CD4-positive, alpha-beta memory T cell (primary cell): ENCODE measurements around the gene C20orf202. TPM values are rescaled to one million over a fixed set of nuclear protein-coding genes. Genes with fewer than 3 reads are reported as not detected.

ENCODE experiments used
- CTCF ChIA-PET: fragments of 350-600 bp; sonication (Branson Sonifier 250); formaldehyde crosslinking; loops from one replicate; lab custom pipeline; 2021; ENCODE audit warnings: inconsistent platforms; ENCODE audit not compliant: partially characterized antibody; lab: Charles Lee
- POLR2A ChIA-PET: fragments of 350-600 bp; sonication (Branson Sonifier 250); formaldehyde crosslinking; loops from one replicate; lab custom pipeline; 2021; ENCODE audit not compliant: partially characterized antibody; lab: Charles Lee
- DNase-seq, 5 donors: peaks; one replicate each; pipeline versions ENCODE4 v3.0.0 to v3.0.0-alpha.2; 2020 to 2022; ENCODE audit warnings: mixed read lengths in 1 of 5
- H3K27ac ChIP-seq: one replicate; pipeline ENCODE4 v1.7.0; 2013; ENCODE audit warnings: low read depth, low read length
- H3K27me3 ChIP-seq: 2 replicates; pipeline ENCODE4 v1.7.0; 2013; ENCODE audit warnings: mild to moderate bottlenecking, low read length, moderate library complexity; ENCODE audit not compliant: insufficient read depth
- H3K36me3 ChIP-seq: 2 replicates; pipeline ENCODE4 v1.7.0; 2013; ENCODE audit warnings: mild to moderate bottlenecking, low read length, moderate library complexity; ENCODE audit not compliant: insufficient read depth
- H3K4me1 ChIP-seq: 2 replicates; pipeline ENCODE4 v1.7.0; 2013; ENCODE audit warnings: mild to moderate bottlenecking, low read length, moderate library complexity; ENCODE audit not compliant: insufficient read depth
- H3K4me3 ChIP-seq, 2 donors: one replicate each; pipeline ENCODE4 v1.7.0; 2013; ENCODE audit warnings: low read length in 2 of 2, mild to moderate bottlenecking in 1 of 2
- H3K9me3 ChIP-seq, 2 donors: one replicate each; pipeline ENCODE4 v1.7.0; 2013; ENCODE audit warnings: low read length in 2 of 2, control low read depth in 1 of 2; ENCODE audit not compliant: control insufficient read depth in 1 of 2
- H3K27ac Mint-ChIP-seq, 7 donors: one replicate each; pipeline ENCODE4 v1.8.0; 2020 to 2021; ENCODE audit warnings: mixed read lengths in 7 of 7, mild to moderate bottlenecking in 6 of 7, inconsistent platforms in 3 of 7, moderate library complexity in 3 of 7
- H3K27me3 Mint-ChIP-seq, 2 donors: one replicate each; pipeline ENCODE4 v1.8.0; 2020 to 2021; ENCODE audit warnings: mixed read lengths in 2 of 2
- H3K36me3 Mint-ChIP-seq, 2 donors: one replicate each; pipeline ENCODE4 v1.8.0; 2020 to 2021; ENCODE audit warnings: mixed read lengths in 2 of 2, inconsistent platforms in 1 of 2, mild to moderate bottlenecking in 1 of 2
- H3K4me1 Mint-ChIP-seq, 4 donors: one replicate each; pipeline ENCODE4 v1.8.0; 2020 to 2021; ENCODE audit warnings: mixed read lengths in 4 of 4, mild to moderate bottlenecking in 1 of 4
- H3K4me3 Mint-ChIP-seq, 8 donors: one replicate each; pipeline ENCODE4 v1.8.0; 2020 to 2021; ENCODE audit warnings: mixed read lengths in 8 of 8, mild to moderate bottlenecking in 7 of 8, moderate library complexity in 6 of 8, inconsistent platforms in 3 of 8
- H3K9me3 Mint-ChIP-seq, 8 donors: one replicate each; pipeline ENCODE4 v1.8.0; 2020 to 2021; ENCODE audit warnings: mixed read lengths in 8 of 8, mild to moderate bottlenecking in 5 of 8, inconsistent platforms in 3 of 8, moderate library complexity in 1 of 8
- intact Hi-C: fragments of 100-400 bp; cut with micrococcal nuclease; formaldehyde crosslinking; loops from one replicate; pipeline ENCODE4 v1.15.1; 2023
- polyA plus RNA-seq, 2 donors: library from polyadenylated mRNA; unstranded; fragments of 300-500 nt; fragmentation: Illumina TruSeq; gene quantifications; one replicate each; pipeline ENCODE4 v1.2.3, GENCODE V29; 2021
- total RNA-seq, 2 experiments: library from RNA; stranded (reverse); gene quantifications; one replicate each; pipeline ENCODE4 v1.2.3, GENCODE V29; 2021

The C20orf202 gene
- total and polyA plus RNA-seq, 4 experiments from 2014 or later, result 0.18 to 0.20 TPM; not detected in 2

GRCh38 chr20:1197801-1198200, 5.5 kb upstream of the C20orf202 start:
- Histone ChIP-seq H3K27ac (no peak overlapping the region), H3K36me3 (no peaks in the 10 kb centered on the region), H3K9me3 (no peaks in the 10 kb centered on the region), H3K4me3 (no peak overlapping the region), H3K27me3 (no peaks in the 10 kb centered on the region), H3K4me1 (no peaks in the 10 kb centered on the region)
- H3K4me1 Mint-ChIP-seq, result peaks cover 0 to 6% (median 5%) of the 10 kb centered on the region in 4 donors
- no peak overlapping the region for H3K4me3 Mint-ChIP-seq
- H3K36me3 Mint-ChIP-seq, result no peaks in the 10 kb centered on the region
- DNase-seq, result no peak
- peaks cover 0 to 1% of the 10 kb centered on the region in 2 donors for H3K27me3 Mint-ChIP-seq
- CTCF ChIA-PET, result no interaction called here
- intact Hi-C loops, result no loop called here
- POLR2A ChIA-PET, result no interaction called here
- H3K9me3 Mint-ChIP-seq, result peaks cover 0 to 2% (median 0%) of the 10 kb centered on the region in 8 donors
- no peak overlapping the region for H3K27ac Mint-ChIP-seq

DNA sequence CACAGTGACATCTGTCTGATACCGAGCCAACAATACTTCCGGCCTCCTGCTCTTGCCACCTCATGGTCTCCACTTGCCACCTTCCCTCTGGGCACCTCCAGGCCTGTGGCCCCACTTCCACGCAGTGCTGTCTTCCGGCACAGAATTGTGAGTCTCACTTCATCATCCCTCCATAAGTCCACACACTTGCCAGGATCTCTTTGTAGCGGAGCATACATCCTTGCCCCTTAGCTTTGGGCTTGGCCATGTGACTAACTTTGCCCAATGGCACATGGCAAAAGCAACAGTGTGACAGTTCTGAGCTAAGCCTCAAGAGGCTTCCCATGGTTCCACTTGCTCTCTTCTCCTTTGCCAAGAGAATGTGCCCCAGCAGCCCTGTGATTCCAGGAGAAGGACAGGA, 4.5 kb upstream of the C20orf202 start:
- intact Hi-C loops, result no loop called here
- H3K9me3 ChIP-seq, result no peaks in the 10 kb centered on the region
- CTCF ChIA-PET, result no interaction called here
- peaks cover 0 to 6% (median 5%) of the 10 kb centered on the region in 4 donors for H3K4me1 Mint-ChIP-seq
- H3K36me3 ChIP-seq, result no peaks in the 10 kb centered on the region
- H3K27me3 Mint-ChIP-seq, result peaks cover 0 to 1% of the 10 kb centered on the region in 2 donors
- no peaks in the 10 kb centered on the region for H3K27me3 ChIP-seq
- H3K4me3 Mint-ChIP-seq, result no peak overlapping the region
- H3K4me3 ChIP-seq, result no peak overlapping the region
- H3K27ac ChIP-seq, result no peak overlapping the region
- H3K27ac Mint-ChIP-seq, result no peak overlapping the region
- POLR2A ChIA-PET, result no interaction called here
- no peak for DNase-seq
- no peaks in the 10 kb centered on the region for H3K4me1 ChIP-seq
- no peaks in the 10 kb centered on the region for H3K36me3 Mint-ChIP-seq
- peaks cover 0 to 2% (median 0%) of the 10 kb centered on the region in 8 donors for H3K9me3 Mint-ChIP-seq

DNA sequence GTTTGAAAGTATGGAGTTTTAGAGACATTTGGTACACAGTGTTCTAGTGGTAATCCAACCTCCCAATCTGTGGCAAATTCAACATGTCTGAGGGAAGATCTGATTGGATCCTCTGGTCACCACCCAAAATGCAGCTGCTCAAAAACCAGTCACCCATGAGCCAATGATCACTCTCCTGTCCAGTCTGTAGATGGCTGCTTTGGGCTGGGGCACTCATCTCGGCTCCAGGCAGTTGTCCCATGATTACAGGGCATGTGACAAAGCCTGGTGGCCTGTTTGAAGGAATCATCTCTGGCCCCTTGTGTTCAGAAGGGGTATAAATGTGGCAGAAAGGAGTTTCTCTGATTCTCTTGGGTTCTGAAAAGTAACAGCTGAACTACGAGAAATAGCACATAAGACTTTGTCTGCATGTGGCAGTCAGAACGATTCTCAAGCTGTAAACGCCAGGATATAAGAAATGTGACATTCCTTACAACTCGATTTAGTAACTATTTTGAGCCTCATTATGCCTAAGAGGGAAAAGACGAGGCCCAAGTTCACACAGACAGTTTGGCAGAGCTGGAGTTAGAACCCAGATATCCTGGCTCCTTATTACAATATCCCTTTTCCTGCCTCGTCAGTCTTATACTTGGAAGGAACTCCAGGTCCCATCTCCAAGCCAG, 3.9 kb upstream of the C20orf202 start:
- Histone ChIP-seq H3K4me1 (no peaks in the 10 kb centered on the region), H3K36me3 (no peaks in the 10 kb centered on the region), H3K27me3 (no peaks in the 10 kb centered on the region), H3K9me3 (no peaks in the 10 kb centered on the region), H3K27ac (no peak overlapping the region), H3K4me3 (no peak overlapping the region)
- H3K36me3 Mint-ChIP-seq, result no peaks in the 10 kb centered on the region
- H3K4me3 Mint-ChIP-seq, result no peak overlapping the region
- CTCF ChIA-PET, result interaction anchor here (1.1 kb wide), 1 partner anchor 14 kb away, joined by 4 read pairs; no protein-coding TSS in a partner anchor
- H3K4me1 Mint-ChIP-seq, result peaks cover 0 to 6% (median 5%) of the 10 kb centered on the region in 4 donors
- H3K9me3 Mint-ChIP-seq, result peaks cover 0 to 2% (median 0%) of the 10 kb centered on the region in 8 donors
- peaks cover 0 to 1% of the 10 kb centered on the region in 2 donors for H3K27me3 Mint-ChIP-seq
- POLR2A ChIA-PET, result no interaction called here
- intact Hi-C loops, result no loop called here
- H3K27ac Mint-ChIP-seq, result peak overlapping the region in 1 of 7 donors; percentile 17
- no peak for DNase-seq

DNA sequence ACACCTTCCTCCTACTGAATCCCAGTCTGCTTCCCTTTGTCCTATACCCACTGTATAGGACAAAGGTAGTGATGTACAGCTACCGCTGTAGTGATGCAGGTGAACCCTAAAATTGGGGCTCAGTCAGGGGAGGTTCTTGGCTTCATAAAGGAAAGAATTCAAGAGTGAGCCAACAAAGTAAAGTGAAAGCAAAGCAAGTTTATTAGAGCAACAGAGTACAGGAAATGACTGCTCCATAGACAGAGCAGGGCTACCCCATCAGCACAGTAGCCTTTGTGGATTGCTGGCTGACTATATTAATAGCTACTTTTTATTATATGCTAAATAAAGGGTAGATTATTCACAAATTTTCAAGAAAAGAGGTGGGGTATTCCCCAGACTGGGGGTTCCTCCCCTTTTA, 3.3 kb upstream of the C20orf202 start:
- no peak overlapping the region for H3K27ac ChIP-seq
- H3K36me3 ChIP-seq, result no peaks in the 10 kb centered on the region
- H3K4me3 Mint-ChIP-seq, result no peak overlapping the region
- peaks cover 0 to 1% of the 10 kb centered on the region in 2 donors for H3K27me3 Mint-ChIP-seq
- no peaks in the 10 kb centered on the region for H3K9me3 ChIP-seq
- no peaks in the 10 kb centered on the region for H3K27me3 ChIP-seq
- H3K9me3 Mint-ChIP-seq, result peaks cover 0 to 2% (median 0%) of the 10 kb centered on the region in 8 donors
- intact Hi-C loops, result no loop called here
- no peaks in the 10 kb centered on the region for H3K4me1 ChIP-seq
- no peaks in the 10 kb centered on the region for H3K36me3 Mint-ChIP-seq
- H3K4me3 ChIP-seq, result no peak overlapping the region
- H3K4me1 Mint-ChIP-seq, result peaks cover 0 to 6% (median 5%) of the 10 kb centered on the region in 4 donors
- DNase-seq, result no peak
- CTCF ChIA-PET, result interaction anchor here (1.1 kb wide), 1 partner anchor 13 kb away, joined by 4 read pairs; no protein-coding TSS in a partner anchor
- H3K27ac Mint-ChIP-seq, result no peak overlapping the region
- POLR2A ChIA-PET, result no interaction called here

DNA sequence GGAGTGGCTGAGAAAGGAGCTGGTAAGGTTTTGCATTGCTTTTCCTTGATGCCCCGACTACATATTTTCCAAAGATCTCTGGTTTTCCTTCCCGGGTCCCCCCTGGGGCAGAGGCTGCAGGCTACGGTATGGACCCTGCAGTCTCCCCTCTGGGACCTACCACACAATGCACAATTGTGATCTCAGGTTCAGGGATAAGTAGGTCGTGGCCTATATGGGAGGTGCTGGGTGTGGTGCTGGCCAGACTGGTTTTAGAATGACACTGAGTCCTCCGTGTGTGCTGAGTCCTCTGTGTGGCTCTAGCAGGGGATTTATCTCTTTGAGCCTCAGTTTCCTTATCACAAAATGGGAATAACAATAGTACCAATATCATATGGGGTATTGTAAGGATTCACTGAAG, 376 bp downstream of the C20orf202 start:
- no peaks in the 10 kb centered on the region for H3K36me3 Mint-ChIP-seq
- no peaks in the 10 kb centered on the region for H3K4me1 ChIP-seq
- intact Hi-C loops, result no loop called here
- ChIA-PET CTCF (interaction anchor here (1.4 kb wide), 1 partner anchor 10 kb away, joined by 5 read pairs; no protein-coding TSS in a partner anchor), POLR2A (no interaction called here)
- no peak overlapping the region for H3K27ac Mint-ChIP-seq
- DNase-seq, result no peak
- peaks cover 0 to 6% (median 5%) of the 10 kb centered on the region in 4 donors for H3K4me1 Mint-ChIP-seq
- H3K9me3 Mint-ChIP-seq, result no peaks in the 10 kb centered on the region
- no peak overlapping the region for H3K4me3 ChIP-seq
- H3K27ac ChIP-seq, result no peak overlapping the region
- no peaks in the 10 kb centered on the region for H3K27me3 ChIP-seq
- H3K36me3 ChIP-seq, result no peaks in the 10 kb centered on the region
- H3K27me3 Mint-ChIP-seq, result peaks cover 1 to 3% of the 10 kb centered on the region in 2 donors
- H3K4me3 Mint-ChIP-seq, result no peak overlapping the region
- H3K9me3 ChIP-seq, result no peaks in the 10 kb centered on the region

DNA sequence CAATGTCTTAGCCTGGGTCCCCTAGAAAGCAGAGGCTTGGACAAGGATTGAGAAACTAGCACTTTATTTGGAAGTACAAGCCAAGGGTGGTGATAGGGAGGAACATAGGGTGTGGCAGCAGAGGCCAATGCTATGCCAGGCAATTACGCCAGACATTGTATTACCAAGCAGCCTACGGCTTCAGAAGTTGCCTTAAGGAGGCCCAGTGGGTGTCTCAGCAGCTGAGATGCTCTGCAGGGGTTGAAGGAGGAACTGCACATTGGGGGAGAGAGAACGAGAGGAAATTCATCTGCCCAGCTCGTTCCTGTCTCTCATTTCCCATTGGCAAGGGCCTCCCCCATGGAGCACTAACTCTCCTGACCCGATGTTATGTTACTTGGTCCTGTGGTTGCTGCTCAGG, 859 bp downstream of the C20orf202 start:
- Mint-ChIP-seq H3K4me1 (peaks cover 0 to 6% (median 4%) of the 10 kb centered on the region in 4 donors), H3K36me3 (no peaks in the 10 kb centered on the region), H3K9me3 (no peaks in the 10 kb centered on the region), H3K27ac (no peak overlapping the region), H3K4me3 (no peak overlapping the region), H3K27me3 (peaks cover 1 to 3% of the 10 kb centered on the region in 2 donors)
- ChIA-PET POLR2A (no interaction called here), CTCF (interaction anchor here (1.4 kb wide), 1 partner anchor 9 kb away, joined by 5 read pairs; no protein-coding TSS in a partner anchor)
- Histone ChIP-seq H3K4me3 (no peak overlapping the region), H3K27ac (no peak overlapping the region), H3K9me3 (no peaks in the 10 kb centered on the region), H3K36me3 (no peaks in the 10 kb centered on the region), H3K4me1 (no peaks in the 10 kb centered on the region), H3K27me3 (no peaks in the 10 kb centered on the region)
- intact Hi-C loops, result no loop called here
- no peak for DNase-seq

DNA sequence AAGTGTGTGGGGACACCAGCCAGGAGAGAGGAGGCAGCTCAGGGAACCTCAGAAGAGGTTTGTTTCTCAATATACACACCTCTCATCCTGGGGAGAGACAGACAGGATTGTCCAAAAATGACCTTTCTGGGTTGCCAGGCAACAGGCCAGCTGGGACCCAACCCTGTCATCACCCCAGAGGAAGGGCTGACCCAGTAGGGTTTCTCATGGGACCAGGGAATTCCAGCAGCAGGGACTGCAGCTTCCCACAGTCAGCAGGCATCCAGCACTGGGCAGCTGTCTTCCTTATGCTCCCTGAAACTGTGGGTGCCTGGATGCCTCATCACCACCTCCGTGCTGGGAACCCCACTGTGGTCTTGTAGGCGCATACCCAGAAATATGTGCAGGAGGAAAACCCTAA, 1.3 kb downstream of the C20orf202 start:
- H3K36me3 ChIP-seq, result no peaks in the 10 kb centered on the region
- H3K9me3 ChIP-seq, result no peaks in the 10 kb centered on the region
- no peak overlapping the region for H3K27ac ChIP-seq
- Mint-ChIP-seq H3K27me3 (peaks cover 2 to 4% of the 10 kb centered on the region in 2 donors), H3K4me3 (no peak overlapping the region), H3K27ac (no peak overlapping the region), H3K36me3 (no peaks in the 10 kb centered on the region), H3K9me3 (no peaks in the 10 kb centered on the region), H3K4me1 (peaks cover 0 to 6% (median 4%) of the 10 kb centered on the region in 4 donors)
- DNase-seq, result no peak
- no peaks in the 10 kb centered on the region for H3K4me1 ChIP-seq
- intact Hi-C loops, result no loop called here
- ChIA-PET POLR2A (no interaction called here), CTCF (interaction anchor here (1.4 kb wide), 1 partner anchor 9 kb away, joined by 5 read pairs; no protein-coding TSS in a partner anchor)
- no peak overlapping the region for H3K4me3 ChIP-seq
- H3K27me3 ChIP-seq, result no peaks in the 10 kb centered on the region
